Body of pancreas (tissue), 4 donors: ENCODE data around the gene ZFHX3.

ENCODE experiments used
- POLR2A ChIP-seq, 3 donors: fragments of 450-650 bp; IDR thresholded peaks; one replicate each; pipeline ENCODE4 v1.6.1; 2016; ENCODE audit warnings: antibody characterized with exemption in 3 of 3, mild to moderate bottlenecking in 2 of 3
- TF ChIP-seq, protein P1 (sequence below), 7 experiments: fragments of 450-650 bp in 4 of 7; fragments of 200-600 bp in 3 of 7; sonication (generic) in 3 of 7; IDR thresholded peaks; one replicate each; pipeline ENCODE4 v1.5.1; 2016 to 2019; ENCODE audit warnings: antibody characterized with exemption in 7 of 7

DNA sequence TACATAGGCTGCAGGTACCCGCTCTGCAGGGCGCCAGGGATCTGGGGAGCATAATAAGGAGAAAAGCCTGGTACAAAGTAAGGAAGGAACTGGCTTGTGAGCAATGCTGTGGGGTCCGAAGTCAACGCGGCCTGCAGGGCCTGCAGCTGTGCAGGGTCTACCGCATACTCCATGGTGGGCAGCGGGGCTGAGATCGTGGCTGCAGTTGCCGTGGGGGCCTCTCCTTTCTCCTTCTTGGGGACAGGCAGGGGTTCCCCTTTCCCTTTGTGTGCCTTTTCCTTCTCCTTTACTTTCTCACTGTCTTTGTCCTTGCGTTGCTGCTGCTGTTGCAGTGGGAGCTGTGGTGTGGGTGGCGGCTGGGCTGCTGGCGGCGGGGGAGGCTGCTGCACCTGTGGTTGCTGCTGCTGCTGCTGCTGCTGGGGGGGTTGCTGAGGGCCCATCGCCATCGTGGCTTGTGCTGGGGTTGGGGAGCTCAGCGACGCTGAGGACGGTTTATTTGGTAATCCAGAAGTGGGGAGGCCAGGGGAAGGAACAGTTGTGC is 259.6 kb downstream of the ZFHX3 start:
- TF ChIP-seq, protein P1, sequence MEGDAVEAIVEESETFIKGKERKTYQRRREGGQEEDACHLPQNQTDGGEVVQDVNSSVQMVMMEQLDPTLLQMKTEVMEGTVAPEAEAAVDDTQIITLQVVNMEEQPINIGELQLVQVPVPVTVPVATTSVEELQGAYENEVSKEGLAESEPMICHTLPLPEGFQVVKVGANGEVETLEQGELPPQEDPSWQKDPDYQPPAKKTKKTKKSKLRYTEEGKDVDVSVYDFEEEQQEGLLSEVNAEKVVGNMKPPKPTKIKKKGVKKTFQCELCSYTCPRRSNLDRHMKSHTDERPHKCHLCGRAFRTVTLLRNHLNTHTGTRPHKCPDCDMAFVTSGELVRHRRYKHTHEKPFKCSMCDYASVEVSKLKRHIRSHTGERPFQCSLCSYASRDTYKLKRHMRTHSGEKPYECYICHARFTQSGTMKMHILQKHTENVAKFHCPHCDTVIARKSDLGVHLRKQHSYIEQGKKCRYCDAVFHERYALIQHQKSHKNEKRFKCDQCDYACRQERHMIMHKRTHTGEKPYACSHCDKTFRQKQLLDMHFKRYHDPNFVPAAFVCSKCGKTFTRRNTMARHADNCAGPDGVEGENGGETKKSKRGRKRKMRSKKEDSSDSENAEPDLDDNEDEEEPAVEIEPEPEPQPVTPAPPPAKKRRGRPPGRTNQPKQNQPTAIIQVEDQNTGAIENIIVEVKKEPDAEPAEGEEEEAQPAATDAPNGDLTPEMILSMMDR (IDR thresholded peaks at IDR 0.05): no peak
- no peak for TF ChIP-seq POLR2A (IDR thresholded peaks at IDR 0.05)
